22Rv1 (cell line): ENCODE measurements around the gene PNLDC1.

ENCODE experiments used
- CTCF ChIP-seq: fragments of 450-650 bp; IDR thresholded peaks from 2 replicates; pipeline ENCODE4 v1.5.1; 2017; ENCODE audit warnings: mild to moderate bottlenecking
- ZFX ChIP-seq: fragments of 450-650 bp; IDR thresholded peaks from 2 replicates; pipeline ENCODE4 v1.6.1; 2017; ENCODE audit warnings: antibody characterized with exemption, borderline replicate concordance

GRCh38 chr6:159833997-159834603 is 34.0 kb downstream of the PNLDC1 start:
- TF ChIP-seq CTCF (no peak), ZFX (no peak)
